Uterus (tissue), 4 donors: ENCODE data around the gene CEBPA. TPM values are rescaled to one million over a fixed set of nuclear protein-coding genes. Genes with fewer than 3 reads are reported as not detected.

Experiments
- DNase-seq, 2 donors: peaks; one replicate each; pipeline ENCODE4 v3.0.0-alpha.2; 2019 to 2020
- H3K27ac ChIP-seq, 2 donors: fragments of 200-600 bp; sonication (generic); 1 replicate in 1 of 2; 2 replicates in 1 of 2; pipeline ENCODE4 v1.5.1; 2016 to 2018
- H3K27me3 ChIP-seq, 2 donors: fragments of 200-600 bp; sonication (generic); one replicate each; pipeline ENCODE4 v1.5.1; 2018 to 2019; ENCODE audit warnings: control low read depth in 1 of 2
- H3K36me3 ChIP-seq, 2 donors: fragments of 200-600 bp; sonication (generic); one replicate each; pipeline ENCODE4 v1.5.1; 2019; ENCODE audit warnings: control low read depth in 1 of 2
- H3K4me1 ChIP-seq, 2 donors: fragments of 200-600 bp; sonication (generic); one replicate each; pipeline ENCODE4 v1.5.1; 2018 to 2019; ENCODE audit warnings: control low read depth in 1 of 2
- H3K4me3 ChIP-seq, 2 donors: fragments of 200-600 bp; sonication (generic); 1 replicate in 1 of 2; 2 replicates in 1 of 2; pipeline ENCODE4 v1.5.1; 2018 to 2019; ENCODE audit warnings: mild to moderate bottlenecking in 1 of 2
- H3K9me3 ChIP-seq, 2 donors: fragments of 200-600 bp; sonication (generic); one replicate each; pipeline ENCODE4 v1.5.1; 2019; ENCODE audit warnings: control low read depth in 1 of 2
- POLR2A ChIP-seq, 2 donors: fragments of 450-650 bp; IDR thresholded peaks; one replicate each; pipeline ENCODE4 v1.6.1; 2016; ENCODE audit warnings: antibody characterized with exemption in 2 of 2, mild to moderate bottlenecking in 1 of 2, moderate library complexity in 1 of 2
- intact Hi-C: fragments of 100-400 bp; cut with DNase I; formaldehyde crosslinking; loops from one replicate; pipeline ENCODE4 v1.15.1; 2023; ENCODE audit warnings: low total_unique reads
- total RNA-seq, 4 donors: library from RNA; depleted of rRNA in 3 of 4; stranded (reverse); fragments of >200 nt in 3 of 4; gene quantifications; one replicate each; pipeline versions ENCODE4 v1.1.0 to v1.2.4, GENCODE V29; 2014 to 2023
- TF ChIP-seq, protein P1 (sequence below), 4 experiments: fragments of 200-600 bp in 2 of 4; fragments of 450-650 bp in 2 of 4; sonication (generic) in 2 of 4; IDR thresholded peaks; one replicate each; pipeline ENCODE4 v1.5.1; 2016 to 2019; ENCODE audit warnings: antibody characterized with exemption in 4 of 4, mild to moderate bottlenecking in 2 of 4, moderate library complexity in 1 of 4
- donor health status: DM: yes; HTN: yes; CAD: no.

CEBPA gene
- total RNA-seq, 4 donors from 2014 or later = 1.3 to 9.1 (median 5.0) TPM

DNA sequence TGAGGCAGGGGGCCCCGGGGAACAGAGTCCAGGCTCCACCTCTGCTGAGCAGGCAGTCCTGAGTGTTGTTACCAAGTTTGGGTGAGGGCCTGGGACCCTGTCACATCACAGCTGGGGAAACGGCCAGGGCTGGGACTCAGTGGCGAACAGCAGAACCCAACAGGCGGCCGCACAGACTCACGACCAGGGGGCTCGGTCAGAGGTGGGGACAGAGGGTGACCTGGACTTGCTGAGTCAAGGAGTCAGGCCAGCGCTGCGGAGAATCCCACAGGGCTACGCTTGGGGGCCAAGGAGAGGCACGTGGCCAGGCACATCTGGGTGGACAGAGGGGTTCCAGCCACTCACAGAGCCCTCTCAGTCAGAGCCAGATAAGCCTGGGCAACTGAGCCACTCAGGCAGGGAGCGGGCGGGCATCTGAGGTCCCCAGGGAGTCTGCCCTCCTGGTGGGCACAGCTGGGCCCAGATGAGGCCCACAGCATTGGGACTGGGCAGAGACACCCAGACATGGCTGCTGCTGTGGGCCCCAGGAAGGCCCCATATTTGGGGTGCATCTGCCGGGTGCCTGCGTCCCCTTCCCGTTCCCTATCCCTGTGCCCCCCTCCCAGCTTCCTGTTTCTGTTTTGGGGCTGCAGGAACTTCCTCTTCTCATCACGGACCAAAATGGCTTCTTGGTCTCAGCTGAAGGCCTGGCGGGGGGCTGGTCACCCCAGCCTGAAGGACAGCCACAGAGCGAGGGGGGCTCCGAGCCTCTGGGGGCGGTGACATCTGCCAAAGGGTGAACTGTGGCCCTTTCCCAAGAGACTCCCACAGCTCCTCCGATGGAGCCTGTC is 34.0 kb downstream of the CEBPA start:
- H3K9me3 ChIP-seq = no peaks in the 10 kb centered on the region
- H3K27me3 ChIP-seq = no peaks in the 10 kb centered on the region
- no peak overlapping the region for H3K4me3 ChIP-seq
- no peak for DNase-seq
- no peak overlapping the region for H3K27ac ChIP-seq
- TF ChIP-seq, protein P1, sequence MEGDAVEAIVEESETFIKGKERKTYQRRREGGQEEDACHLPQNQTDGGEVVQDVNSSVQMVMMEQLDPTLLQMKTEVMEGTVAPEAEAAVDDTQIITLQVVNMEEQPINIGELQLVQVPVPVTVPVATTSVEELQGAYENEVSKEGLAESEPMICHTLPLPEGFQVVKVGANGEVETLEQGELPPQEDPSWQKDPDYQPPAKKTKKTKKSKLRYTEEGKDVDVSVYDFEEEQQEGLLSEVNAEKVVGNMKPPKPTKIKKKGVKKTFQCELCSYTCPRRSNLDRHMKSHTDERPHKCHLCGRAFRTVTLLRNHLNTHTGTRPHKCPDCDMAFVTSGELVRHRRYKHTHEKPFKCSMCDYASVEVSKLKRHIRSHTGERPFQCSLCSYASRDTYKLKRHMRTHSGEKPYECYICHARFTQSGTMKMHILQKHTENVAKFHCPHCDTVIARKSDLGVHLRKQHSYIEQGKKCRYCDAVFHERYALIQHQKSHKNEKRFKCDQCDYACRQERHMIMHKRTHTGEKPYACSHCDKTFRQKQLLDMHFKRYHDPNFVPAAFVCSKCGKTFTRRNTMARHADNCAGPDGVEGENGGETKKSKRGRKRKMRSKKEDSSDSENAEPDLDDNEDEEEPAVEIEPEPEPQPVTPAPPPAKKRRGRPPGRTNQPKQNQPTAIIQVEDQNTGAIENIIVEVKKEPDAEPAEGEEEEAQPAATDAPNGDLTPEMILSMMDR (IDR thresholded peaks at IDR 0.05) = no peak
- TF ChIP-seq POLR2A (IDR thresholded peaks at IDR 0.05) = no peak
- H3K36me3 ChIP-seq = no peaks in the 10 kb centered on the region
- H3K4me1 ChIP-seq = peaks cover 0 to 2% of the 10 kb centered on the region in 2 donors
- intact Hi-C loops = no loop called here

DNA sequence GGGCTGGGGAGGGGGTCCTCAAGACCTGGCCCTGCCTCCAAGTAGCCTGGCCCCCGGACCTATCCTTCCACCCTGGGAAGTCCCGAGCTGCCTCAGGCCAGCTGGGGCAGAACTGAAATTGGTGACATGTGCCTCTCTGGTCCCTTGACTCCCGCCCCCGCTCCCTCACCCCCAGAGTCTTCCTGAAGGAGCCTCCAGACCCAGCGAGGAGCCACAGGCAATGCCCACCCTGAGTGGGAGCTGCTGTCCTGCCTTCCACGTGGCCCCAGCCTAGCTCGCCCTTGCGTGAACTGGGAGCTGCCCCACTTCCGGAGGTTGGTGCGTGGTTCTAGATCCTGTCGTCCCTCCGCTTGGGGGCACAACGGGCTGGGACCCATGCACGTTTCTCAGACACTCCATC is 34.6 kb downstream of the CEBPA start:
- no peaks in the 10 kb centered on the region for H3K4me1 ChIP-seq
- no peak overlapping the region for H3K4me3 ChIP-seq
- no peak overlapping the region for H3K27ac ChIP-seq
- H3K9me3 ChIP-seq = no peaks in the 10 kb centered on the region
- no peak for DNase-seq
- H3K36me3 ChIP-seq = no peaks in the 10 kb centered on the region
- H3K27me3 ChIP-seq = no peaks in the 10 kb centered on the region
- no peak for TF ChIP-seq POLR2A (IDR thresholded peaks at IDR 0.05)
- TF ChIP-seq, protein P1 (IDR thresholded peaks at IDR 0.05) = no peak
- intact Hi-C loops = no loop called here

DNA sequence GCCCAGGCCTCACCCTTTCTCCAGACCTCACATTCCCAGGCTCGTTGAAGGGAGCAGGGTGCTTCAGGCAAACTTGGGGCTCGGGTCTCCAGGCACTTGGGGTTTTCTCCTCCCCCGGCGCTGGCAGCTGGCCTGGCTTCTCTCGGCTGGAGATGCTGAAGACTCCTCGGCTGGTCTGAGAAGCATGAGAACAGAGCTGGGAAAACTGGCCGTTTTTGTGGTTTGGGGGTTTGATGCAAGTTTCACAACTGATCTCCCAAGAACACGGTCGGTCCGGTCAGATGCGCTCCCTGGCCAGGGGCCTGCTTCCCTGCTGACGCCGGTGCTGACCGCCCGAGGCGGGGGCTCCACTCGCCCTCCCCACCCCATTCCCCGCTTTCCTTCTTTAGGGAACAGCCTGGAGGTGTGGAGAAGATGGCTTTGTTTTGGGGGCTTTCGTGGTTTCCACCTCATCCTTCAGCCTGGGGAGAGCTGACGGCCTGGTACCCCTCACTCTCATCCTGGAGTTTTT is 35.3 kb downstream of the CEBPA start:
- no peak for DNase-seq
- Histone ChIP-seq H3K4me3 (no peak overlapping the region), H3K36me3 (no peaks in the 10 kb centered on the region), H3K9me3 (no peaks in the 10 kb centered on the region), H3K4me1 (no peaks in the 10 kb centered on the region), H3K27ac (no peak overlapping the region), H3K27me3 (no peaks in the 10 kb centered on the region)
- TF ChIP-seq POLR2A (IDR thresholded peaks at IDR 0.05) = no peak
- TF ChIP-seq, protein P1 (IDR thresholded peaks at IDR 0.05) = no peak
- intact Hi-C loops = no loop called here

DNA sequence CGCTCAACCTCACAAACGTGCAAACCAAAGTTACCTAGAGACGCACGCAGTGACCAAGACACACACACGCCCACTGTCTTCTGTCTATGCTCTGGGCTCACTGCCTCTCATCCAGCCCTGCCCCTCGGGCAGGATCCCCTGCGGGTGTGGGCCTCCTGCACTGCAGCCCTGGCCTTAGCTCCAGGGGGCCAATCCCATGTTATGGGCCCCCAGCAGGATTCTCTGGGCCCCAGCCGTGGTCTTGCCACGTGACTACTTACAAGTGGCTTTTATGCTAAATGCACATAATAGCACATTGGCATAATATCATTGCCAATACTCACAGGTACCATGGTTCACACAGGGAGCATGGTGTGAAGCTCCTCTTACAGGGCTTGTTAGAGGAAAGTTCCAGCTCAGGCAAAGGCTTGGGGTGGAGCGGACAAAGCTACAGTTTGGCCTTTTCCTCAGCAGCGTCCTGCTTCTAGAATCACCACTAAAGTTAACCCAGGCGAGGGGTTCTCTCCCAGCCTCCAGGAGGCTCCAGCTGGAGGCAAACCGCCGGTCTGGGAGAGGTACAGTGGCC is 37.4 kb downstream of the CEBPA start:
- Histone ChIP-seq H3K36me3 (no peaks in the 10 kb centered on the region), H3K4me1 (no peaks in the 10 kb centered on the region), H3K27me3 (no peaks in the 10 kb centered on the region), H3K27ac (no peak overlapping the region), H3K4me3 (no peak overlapping the region), H3K9me3 (no peaks in the 10 kb centered on the region)
- TF ChIP-seq POLR2A (IDR thresholded peaks at IDR 0.05) = no peak
- TF ChIP-seq, protein P1 (IDR thresholded peaks at IDR 0.05) = no peak
- no peak for DNase-seq
- intact Hi-C loops = no loop called here
